ENCODE results near the gene CCDC27.

The CCDC27 gene

GRCh38 chr1:3762151-3762872 lies 10.1 kb downstream of the CCDC27 start:
- DNase-seq = no peak

GRCh38 chr1:3762873-3763228 lies 10.6 kb downstream of the CCDC27 start:
- no peak for DNase-seq

GRCh38 chr1:3763351-3764125 lies 11.3 kb downstream of the CCDC27 start:
- DNase-seq = no peak

- no peak for DNase-seq
Observed at GRCh38 chr1:3767328-3767925, 15.2 kb downstream of the CCDC27 start.

GRCh38 chr1:3768811-3769390 lies 16.7 kb downstream of the CCDC27 start:
- no peak for DNase-seq

GRCh38 chr1:3770047-3770765 lies 18.0 kb downstream of the CCDC27 start:
- DNase-seq = no peak

- no peak for DNase-seq
Observed at GRCh38 chr1:3771108-3772026, 19.1 kb downstream of the CCDC27 start.

- peak; percentile 93 for DNase-seq
Observed at GRCh38 chr1:3772027-3772714, 19.9 kb downstream of the CCDC27 start.

- DNase-seq = peak; percentile 66
Observed at GRCh38 chr1:3772715-3773571, 20.7 kb downstream of the CCDC27 start, which contains the start of gene SMIM1. TSS of gene SMIM1 (plus strand) at chr1:3772749. CDS start at chr1:3775374, 2,625 bp downstream.

GRCh38 chr1:3773572-3774275 lies 21.5 kb downstream of the CCDC27 start:
- DNase-seq = peak; percentile 66

- peak; percentile 74 for DNase-seq
Observed at GRCh38 chr1:3774276-3774945, 22.2 kb downstream of the CCDC27 start.

GRCh38 chr1:3774946-3775489 lies 22.8 kb downstream of the CCDC27 start:
- DNase-seq = peak; percentile 92

- DNase-seq = peak; percentile 96
Observed at GRCh38 chr1:3775490-3776230, 23.4 kb downstream of the CCDC27 start.

GRCh38 chr1:3776231-3776961 lies 24.1 kb downstream of the CCDC27 start:
- no peak for DNase-seq

GRCh38 chr1:3777078-3777547 lies 24.9 kb downstream of the CCDC27 start:
- DNase-seq = peak; percentile 2

- DNase-seq = no peak
Observed at GRCh38 chr1:3777647-3778589, 25.7 kb downstream of the CCDC27 start.

Data from OCI-M1 (cell line).